Right lobe of liver (tissue), 6 donors: ENCODE measurements around the gene DTNB. TPM values are rescaled to one million over a fixed set of nuclear protein-coding genes. Genes with fewer than 3 reads are reported as not detected.

Experiments
- ATAC-seq, 4 donors: fragments of 200-7000 bp; cut with Tn5 transposase; one replicate each; pipeline ENCODE4 v1.9.1; 2020; ENCODE audit warnings: mild to moderate bottlenecking in 4 of 4, moderate library complexity in 4 of 4
- DNase-seq, 3 donors: peaks; one replicate each; pipeline ENCODE4 v3.0.0-alpha.2; 2020
- H3K27ac ChIP-seq, 3 donors: fragments of 200-600 bp; one replicate each; pipeline ENCODE4 v1.8.0; 2022
- H3K27me3 ChIP-seq, 2 donors: fragments of 200-600 bp; one replicate each; pipeline ENCODE4 v1.8.0; 2022
- H3K36me3 ChIP-seq, 4 donors: fragments of 200-600 bp; sonication (generic) in 1 of 4; one replicate each; pipeline versions ENCODE4 v1.5.1 to v1.8.0; 2017 to 2022; ENCODE audit warnings: control low read depth in 1 of 4
- H3K4me1 ChIP-seq, 4 donors: fragments of 200-600 bp; sonication (generic) in 1 of 4; one replicate each; pipeline versions ENCODE4 v1.5.1 to v1.8.0; 2017 to 2022; ENCODE audit warnings: control low read depth in 1 of 4
- H3K4me3 ChIP-seq, 3 donors: fragments of 200-600 bp; one replicate each; pipeline ENCODE4 v1.8.0; 2022
- H3K9me3 ChIP-seq, 4 donors: fragments of 200-600 bp; sonication (generic) in 1 of 4; one replicate each; pipeline versions ENCODE4 v1.5.1 to v1.8.0; 2017 to 2022; ENCODE audit warnings: control low read depth in 1 of 4
- POLR2A ChIP-seq: fragments of 450-650 bp; IDR thresholded peaks from one replicate; pipeline ENCODE4 v1.6.1; 2017; ENCODE audit warnings: antibody characterized with exemption, mild to moderate bottlenecking
- WGBS: methylation state at CpG from one replicate; pipeline ENCODE4 v1.1.6; 2018; ENCODE audit warnings: low coverage, low lambda C conversion rate; ENCODE audit not compliant: insufficient coverage; ENCODE audit errors: missing lambda C conversion rate; 5-methylcytosine and 5-hydroxymethylcytosine counted together
- intact Hi-C, 2 donors: fragments of 100-400 bp; cut with DNase I; formaldehyde crosslinking; loops; one replicate each; pipeline versions ENCODE4 v1.11.2 to v1.14.1; 2022
- total RNA-seq, 6 experiments: library from RNA; depleted of rRNA in 2 of 6; stranded (reverse); fragments of >200 nt in 2 of 6; fragmentation: NEBNext Ultra II Directional in 3 of 6; extraction: Animal tissue kit (Norgen Biotek cat#: 25700) in 3 of 6; gene quantifications; one replicate each; pipeline versions ENCODE4 v1.1.0 to v1.2.4, GENCODE V29; 2016 to 2023
- TF ChIP-seq, protein P1 (sequence below), 4 donors: fragments of 200-600 bp in 3 of 4; fragments of 450-650 bp in 1 of 4; IDR thresholded peaks; one replicate each; pipeline versions ENCODE4 v1.5.1 to v1.8.0; 2016 to 2022; ENCODE audit warnings: antibody characterized with exemption in 4 of 4, mild to moderate bottlenecking in 2 of 4
- donor health status: DM: no; HTN: yes; CAD: no.
- donor health status: DM: no; HTN: no; CAD: no.
- donor health status: DM: no; HTN: no; CAD: no.
- donor health status: DM: no; HTN: yes; CAD: no.
- donor health status: DM: no; HTN: yes; CAD: no.

The DTNB gene
- total RNA-seq, 6 experiments from 2014 or later, result 7.0 to 10.3 (median 8.8) TPM

DNA sequence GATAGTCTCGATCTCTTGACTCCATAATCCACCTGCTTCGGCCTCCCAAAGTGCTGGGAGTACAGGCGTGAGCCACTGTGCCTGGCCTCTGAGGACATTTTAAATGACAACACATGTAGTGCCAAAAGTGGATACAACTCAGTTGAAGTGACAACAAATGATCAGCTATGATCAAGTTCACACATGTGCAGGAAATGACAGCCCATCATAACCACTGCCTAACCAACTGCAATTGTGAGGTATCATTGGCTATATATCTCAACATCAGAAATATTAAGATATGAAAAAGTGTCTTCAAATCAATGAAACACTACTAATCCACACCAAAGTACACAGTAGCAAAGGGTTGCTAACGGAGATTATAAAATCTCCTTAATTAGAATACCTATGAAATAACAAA is 84.8 kb downstream of the DTNB start:
- no peaks in the 10 kb centered on the region for H3K9me3 ChIP-seq
- no peaks in the 10 kb centered on the region for H3K27me3 ChIP-seq
- DNase-seq (no peak), ATAC-seq (no peak)
- WGBS, result 88% methylated on average over 2 of the region's 4 CpGs
- intact Hi-C loops, result no loop called here
- no peaks in the 10 kb centered on the region for H3K36me3 ChIP-seq
- TF ChIP-seq POLR2A, result no peak
- TF ChIP-seq, protein P1, sequence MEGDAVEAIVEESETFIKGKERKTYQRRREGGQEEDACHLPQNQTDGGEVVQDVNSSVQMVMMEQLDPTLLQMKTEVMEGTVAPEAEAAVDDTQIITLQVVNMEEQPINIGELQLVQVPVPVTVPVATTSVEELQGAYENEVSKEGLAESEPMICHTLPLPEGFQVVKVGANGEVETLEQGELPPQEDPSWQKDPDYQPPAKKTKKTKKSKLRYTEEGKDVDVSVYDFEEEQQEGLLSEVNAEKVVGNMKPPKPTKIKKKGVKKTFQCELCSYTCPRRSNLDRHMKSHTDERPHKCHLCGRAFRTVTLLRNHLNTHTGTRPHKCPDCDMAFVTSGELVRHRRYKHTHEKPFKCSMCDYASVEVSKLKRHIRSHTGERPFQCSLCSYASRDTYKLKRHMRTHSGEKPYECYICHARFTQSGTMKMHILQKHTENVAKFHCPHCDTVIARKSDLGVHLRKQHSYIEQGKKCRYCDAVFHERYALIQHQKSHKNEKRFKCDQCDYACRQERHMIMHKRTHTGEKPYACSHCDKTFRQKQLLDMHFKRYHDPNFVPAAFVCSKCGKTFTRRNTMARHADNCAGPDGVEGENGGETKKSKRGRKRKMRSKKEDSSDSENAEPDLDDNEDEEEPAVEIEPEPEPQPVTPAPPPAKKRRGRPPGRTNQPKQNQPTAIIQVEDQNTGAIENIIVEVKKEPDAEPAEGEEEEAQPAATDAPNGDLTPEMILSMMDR (IDR thresholded peaks at IDR 0.05), result no peak
- H3K27ac ChIP-seq, result no peak overlapping the region
- H3K4me1 ChIP-seq, result no peaks in the 10 kb centered on the region
- H3K4me3 ChIP-seq, result no peak overlapping the region

- Histone ChIP-seq H3K4me1 (no peaks in the 10 kb centered on the region), H3K27ac (no peak overlapping the region), H3K27me3 (no peaks in the 10 kb centered on the region), H3K36me3 (no peaks in the 10 kb centered on the region), H3K4me3 (no peak overlapping the region), H3K9me3 (no peaks in the 10 kb centered on the region)
- peak; percentile 41 to 54 (median 46) for ATAC-seq
- TF ChIP-seq POLR2A, result no peak
- TF ChIP-seq, protein P1 (IDR thresholded peaks at IDR 0.05), result no peak
- DNase-seq, result no peak
- intact Hi-C loops, result no loop called here
- WGBS, result 85% methylated on average over 4 of the region's 4 CpGs
Observed at GRCh38 chr2:25587361-25587760, 86.0 kb downstream of the DTNB start.

GRCh38 chr2:25586726-25587144 is 86.6 kb downstream of the DTNB start:
- 100% methylated on average over 4 of the region's 4 CpGs for WGBS
- Histone ChIP-seq H3K4me3 (no peak overlapping the region), H3K27ac (no peak overlapping the region), H3K4me1 (no peaks in the 10 kb centered on the region), H3K9me3 (no peaks in the 10 kb centered on the region), H3K27me3 (no peaks in the 10 kb centered on the region), H3K36me3 (no peaks in the 10 kb centered on the region)
- ATAC-seq, result no peak
- no peak for DNase-seq
- TF ChIP-seq, protein P1 (IDR thresholded peaks at IDR 0.05), result no peak
- TF ChIP-seq POLR2A, result no peak
- intact Hi-C loops, result no loop called here

GRCh38 chr2:25585189-25585588 is 88.2 kb downstream of the DTNB start:
- DNase-seq, result no peak
- Histone ChIP-seq H3K36me3 (no peaks in the 10 kb centered on the region), H3K4me1 (no peaks in the 10 kb centered on the region), H3K27me3 (no peaks in the 10 kb centered on the region), H3K4me3 (no peak overlapping the region), H3K9me3 (no peaks in the 10 kb centered on the region), H3K27ac (no peak overlapping the region)
- no peak for ATAC-seq
- intact Hi-C loops, result no loop called here
- WGBS, result 83% methylated on average over 3 of the region's 3 CpGs
- TF ChIP-seq POLR2A, result no peak
- TF ChIP-seq, protein P1 (IDR thresholded peaks at IDR 0.05), result no peak
